OCI-LY7 (cell line): ENCODE data around the gene SLAMF1.

Experiments used
- CTCF ChIP-seq: fragments of 200-600 bp; sonication (generic); conservative IDR thresholded peaks from 2 replicates; pipeline ENCODE4 v1.5.1; 2014; ENCODE audit warnings: mild to moderate bottlenecking, antibody characterized with exemption, low read length, moderate library complexity, mixed read lengths
- EZH2phosphoT487 ChIP-seq: fragments of 200-600 bp; sonication (generic); IDR thresholded peaks from 2 replicates; pipeline ENCODE4 v1.6.1; 2018; ENCODE audit warnings: low read depth, borderline replicate concordance, mild to moderate bottlenecking, mixed run types, antibody characterized with exemption, low read length, moderate library complexity, mixed read lengths

GRCh38 chr1:160638540-160638857 is 8.3 kb downstream of the SLAMF1 start:
- no peak for TF ChIP-seq CTCF
- no peak for TF ChIP-seq EZH2phosphoT487
